SK-N-DZ (cell line): ENCODE results near the gene TNPO3.
"Not testable (repeated sequence)": the region's sequence is repeated elsewhere in the genome, so short reads cannot be mapped to it uniquely, and the experiment has no call there.

Experiments used
- DNase-seq: peaks from one replicate; pipeline ENCODE4 v3.0.0-alpha.2; 2015; ENCODE audit warnings: low spot score

TNPO3 gene

DNA sequence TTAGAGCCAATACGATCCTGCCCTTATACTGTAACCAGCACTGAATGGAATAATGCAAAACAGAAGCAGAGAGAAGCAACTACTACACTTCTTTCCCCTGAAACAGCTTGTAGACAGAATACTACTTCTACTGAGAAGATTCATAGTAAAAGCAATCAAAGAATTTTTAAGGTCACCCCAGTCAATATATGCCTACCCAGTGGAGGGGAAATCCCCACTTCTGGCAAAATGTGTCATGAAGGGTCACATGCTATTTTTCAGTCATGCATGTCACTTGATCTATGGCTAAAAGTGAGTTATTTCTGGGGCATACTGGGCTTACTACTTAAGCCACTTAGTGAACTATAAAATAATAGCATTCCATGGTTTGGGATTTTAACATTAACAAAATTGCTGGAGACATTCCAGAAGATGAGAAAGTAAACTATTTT, 91.6 kb downstream of the TNPO3 start:
- DNase-seq: no peak

DNA sequence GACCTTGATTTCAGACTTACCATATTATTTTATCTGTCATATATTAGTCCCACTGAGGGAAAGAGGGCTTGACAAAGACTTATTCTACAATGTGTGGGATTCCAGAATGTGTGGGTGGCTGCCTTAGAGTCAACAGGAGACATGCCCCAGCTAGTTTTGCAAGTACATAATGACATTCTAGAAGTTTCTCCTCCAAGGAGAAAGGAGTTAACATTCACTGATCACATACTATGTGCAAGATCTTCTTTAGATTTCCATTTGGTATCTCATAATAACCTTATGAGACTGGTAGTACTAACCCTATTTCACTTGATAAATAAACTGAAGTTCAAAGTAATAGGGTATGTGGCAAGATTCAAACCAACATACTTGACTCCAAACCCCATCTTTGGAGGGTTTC, 92.0 kb downstream of the TNPO3 start:
- no peak for DNase-seq

DNA sequence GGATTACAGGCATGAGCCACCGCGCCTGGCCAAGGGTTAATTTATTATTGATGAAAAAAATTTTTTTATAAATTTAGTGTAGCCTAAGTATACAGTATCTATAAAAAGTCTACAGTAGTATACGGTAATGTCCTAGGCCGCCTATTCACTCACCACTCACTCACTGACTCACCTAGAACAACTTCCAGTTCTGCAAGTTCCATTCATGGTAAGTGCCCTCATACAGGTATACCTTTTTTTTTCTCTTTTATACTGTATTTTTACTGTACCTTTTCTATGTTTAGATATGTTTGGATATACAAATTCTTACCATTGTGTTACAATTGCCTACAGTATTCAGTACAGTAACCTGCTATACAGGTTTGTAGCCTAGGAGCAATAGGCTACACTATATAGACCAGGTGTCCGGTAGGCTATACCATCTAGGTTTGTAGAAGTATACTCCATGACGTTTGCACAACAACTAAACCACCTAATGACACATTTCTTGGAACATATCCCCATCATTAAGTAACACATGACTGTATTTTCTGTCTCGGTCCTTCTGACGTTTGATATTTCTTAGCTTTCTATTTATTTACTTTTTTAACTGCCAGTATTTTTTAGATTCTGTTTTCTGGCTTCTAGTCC, 93.8 kb downstream of the TNPO3 start:
- no peak for DNase-seq

DNA sequence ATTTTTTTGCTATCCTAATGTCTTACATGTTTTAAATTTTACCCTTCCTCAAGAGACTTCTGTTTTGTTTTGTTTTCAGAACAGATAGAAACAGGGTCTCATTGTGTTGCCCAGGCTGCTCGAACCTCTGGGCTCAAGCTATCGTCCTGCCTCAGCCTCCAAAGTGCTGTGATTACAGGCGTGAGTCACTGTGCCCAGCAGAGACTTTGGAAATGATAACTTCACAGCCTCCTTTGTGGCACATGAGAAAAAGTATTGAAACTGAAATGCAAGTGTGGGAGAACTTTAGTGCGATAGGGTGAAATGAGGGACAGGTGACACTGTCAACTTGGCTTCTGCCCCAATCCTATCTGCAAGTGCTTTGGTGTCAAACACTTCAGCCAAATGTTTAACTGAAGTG, 95.6 kb downstream of the TNPO3 start:
- no peak for DNase-seq

DNA sequence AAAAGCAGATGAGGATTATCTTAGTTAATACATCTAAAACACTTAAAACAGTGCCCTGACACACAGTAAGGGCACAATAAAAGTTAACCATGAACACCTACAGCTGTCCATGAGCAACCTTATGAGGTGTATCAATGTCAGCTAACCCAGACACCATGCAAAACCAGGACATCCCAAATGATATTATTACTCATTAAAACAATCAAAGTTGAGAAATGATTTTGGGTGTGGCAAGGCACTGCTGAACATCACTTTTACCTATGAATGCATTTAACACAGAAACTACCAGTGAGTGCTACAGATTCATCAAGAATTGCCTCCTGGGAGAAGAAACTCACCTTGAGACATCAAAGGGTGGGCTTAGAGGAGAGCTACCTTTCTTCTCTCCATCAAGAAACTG, 98.9 kb downstream of the TNPO3 start:
- no peak for DNase-seq

DNA sequence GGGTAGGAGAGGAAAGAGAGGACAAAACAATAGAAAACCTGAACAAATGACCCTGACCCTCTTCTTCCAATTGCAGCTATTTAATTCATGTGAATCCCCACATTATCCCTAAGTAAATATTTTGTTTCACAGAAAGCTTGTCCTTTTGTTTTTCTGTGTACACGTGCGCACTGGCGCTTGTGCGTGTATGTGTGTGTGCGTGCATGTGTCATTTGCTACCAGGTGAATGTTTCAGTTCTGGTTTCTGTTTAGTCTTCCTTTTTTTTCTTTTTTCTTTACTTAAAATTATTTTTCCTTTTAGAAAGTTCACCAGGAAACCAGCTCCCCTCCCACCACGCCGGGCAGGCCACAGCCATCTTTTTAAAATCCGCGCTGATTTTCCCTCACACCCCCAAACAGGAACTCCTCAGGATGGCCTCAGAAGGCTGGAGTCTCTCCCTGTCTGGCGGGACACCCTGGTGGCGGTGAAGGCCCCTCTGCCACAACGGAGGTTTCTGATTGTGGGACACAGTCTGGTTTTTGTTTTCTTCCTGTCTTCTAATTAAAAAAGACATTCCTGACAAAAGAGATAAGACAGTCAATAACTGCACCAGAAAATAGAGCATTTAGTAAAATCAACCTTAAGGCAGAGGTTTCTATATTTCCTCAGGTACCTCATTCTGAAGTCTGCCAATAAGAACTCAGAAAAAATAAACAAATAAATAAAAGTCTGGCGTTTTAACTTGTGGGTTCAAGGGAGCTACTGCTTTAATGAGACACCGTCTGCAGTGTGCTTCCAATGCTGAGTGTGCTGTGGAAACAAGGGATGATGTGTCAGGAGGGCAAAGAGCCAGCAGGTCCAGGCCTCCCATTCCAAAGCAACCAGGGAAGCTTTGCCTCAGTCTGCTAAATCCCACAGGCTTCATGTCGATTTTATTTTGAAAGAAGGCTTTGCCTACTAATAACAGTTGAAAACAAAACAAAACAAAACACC, 99.8 kb downstream of the TNPO3 start:
- peak; percentile 95 for DNase-seq

DNA sequence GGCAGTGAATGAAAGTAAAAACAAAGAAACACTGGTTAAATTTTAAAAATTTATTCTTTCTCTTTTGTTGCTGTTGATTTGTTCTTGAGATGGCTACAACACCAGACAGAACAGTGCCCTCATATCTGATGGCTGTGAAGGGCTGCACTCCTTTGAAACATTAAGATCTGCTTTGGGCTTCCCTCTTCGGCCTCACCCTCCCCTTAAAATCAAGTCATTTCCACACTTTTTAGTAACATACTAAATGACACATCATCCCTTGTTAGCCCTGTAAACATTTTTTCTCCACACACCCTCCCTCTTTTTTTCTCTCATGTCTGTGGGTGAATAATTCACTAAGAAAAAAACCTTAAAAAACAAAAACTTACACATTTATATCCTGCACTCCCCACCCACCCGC, 100.8 kb downstream of the TNPO3 start:
- no peak for DNase-seq

DNA sequence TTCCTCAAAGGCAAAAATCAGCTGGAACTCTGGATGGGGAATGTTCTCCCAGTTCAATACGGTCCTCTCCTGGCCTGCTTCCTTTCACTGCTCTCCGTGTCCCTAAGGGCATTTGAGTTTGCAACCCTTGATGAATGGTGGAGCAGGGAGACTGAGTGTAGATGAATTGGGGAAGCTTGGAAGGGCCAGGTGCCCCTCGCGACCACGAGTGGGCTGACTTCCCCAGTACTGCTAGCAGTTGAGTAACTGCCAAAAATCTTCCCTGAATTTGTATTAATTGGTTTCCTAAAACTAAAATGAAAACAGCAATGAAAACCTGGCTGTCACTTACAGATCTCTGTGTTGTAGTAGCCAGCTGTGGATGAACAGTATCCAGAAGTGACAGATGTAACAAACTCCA, 103.6 kb downstream of the TNPO3 start:
- DNase-seq: no peak

DNA sequence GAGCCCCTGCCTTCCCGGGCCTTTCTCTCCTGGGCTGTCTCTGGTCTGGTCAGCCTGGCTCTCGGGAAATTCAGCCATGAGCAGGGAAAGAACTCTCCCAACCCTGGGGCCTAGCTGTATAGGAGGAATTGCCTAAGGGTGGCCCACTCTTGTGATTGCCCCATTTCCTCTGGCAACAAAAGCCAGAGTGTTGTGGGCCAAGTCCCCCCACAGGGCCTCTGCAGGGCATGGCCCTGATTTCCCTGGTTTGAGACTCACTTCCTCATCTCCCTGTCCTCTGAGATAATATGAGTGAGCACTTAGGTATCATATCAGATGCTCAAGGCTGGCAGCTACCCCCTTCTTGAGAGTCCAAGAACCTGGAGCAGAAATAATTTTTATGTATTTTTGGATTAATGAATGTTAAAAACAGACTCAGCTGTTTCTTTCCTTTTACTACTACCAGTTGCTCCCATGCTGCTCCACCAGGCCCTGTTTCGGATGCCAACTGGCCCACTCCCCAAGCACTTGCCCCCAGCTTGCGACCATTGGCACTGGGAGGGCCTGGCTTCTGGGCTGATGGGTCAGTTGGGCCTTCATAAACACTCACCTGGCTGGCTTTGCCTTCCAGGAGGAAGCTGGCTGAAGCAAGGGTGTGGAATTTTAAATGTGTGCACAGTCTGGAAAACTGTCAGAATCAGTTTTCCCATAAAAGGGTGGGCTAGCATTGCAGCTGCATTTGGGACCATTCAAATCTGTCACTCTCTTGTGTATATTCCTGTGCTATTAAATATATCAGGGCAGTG, 105.7 kb downstream of the TNPO3 start:
- DNase-seq: no peak

DNA sequence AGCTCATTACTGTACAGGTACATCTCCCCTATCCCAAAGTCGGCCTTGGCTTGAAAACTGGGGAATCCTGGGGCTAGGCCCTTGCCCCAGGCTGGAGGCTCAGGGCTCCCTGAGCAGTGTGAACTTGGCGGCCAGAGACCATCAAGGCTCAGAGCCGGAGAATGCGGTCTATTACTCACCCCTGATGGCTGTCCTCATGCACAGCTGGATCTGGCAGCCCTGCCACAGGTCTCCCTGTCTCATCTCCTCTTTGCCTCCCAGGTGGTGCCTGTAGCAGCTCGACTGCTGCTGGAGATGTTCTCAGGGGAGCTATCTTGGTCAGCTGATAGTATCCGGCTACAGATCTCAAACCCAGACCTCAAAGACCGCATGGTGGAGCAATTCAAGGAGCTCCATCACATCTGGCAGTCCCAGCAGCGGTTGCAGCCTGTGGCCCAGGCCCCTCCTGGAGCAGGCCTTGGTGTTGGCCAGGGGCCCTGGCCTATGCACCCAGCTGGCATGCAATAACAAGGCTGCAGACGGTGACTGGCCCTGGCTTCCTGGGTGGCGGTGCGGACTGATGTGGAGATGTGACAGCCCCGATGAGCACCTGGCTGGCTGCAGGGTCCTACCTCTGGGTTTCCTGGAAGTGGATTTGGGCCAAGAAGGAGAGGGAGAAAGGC, 106.5 kb downstream of the TNPO3 start:
- DNase-seq: peak; percentile 45

DNA sequence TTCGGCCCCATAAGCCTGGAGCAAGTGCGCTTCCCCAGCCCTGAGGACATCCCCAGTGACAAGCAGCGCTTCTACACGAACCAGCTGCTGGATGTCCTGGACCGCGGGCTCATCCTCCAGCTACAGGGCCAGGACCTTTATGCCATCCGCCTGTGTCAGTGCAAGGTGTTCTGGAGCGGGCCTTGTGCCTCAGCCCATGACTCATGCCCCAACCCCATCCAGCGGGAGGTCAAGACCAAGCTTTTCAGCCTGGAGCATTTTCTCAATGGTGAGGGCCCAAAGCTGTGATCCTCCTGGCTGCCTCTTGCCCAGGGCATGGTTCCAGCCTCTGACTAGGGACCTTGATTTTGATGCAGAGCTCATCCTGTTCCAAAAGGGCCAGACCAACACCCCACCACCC, 107.1 kb downstream of the TNPO3 start:
- no peak for DNase-seq

DNA sequence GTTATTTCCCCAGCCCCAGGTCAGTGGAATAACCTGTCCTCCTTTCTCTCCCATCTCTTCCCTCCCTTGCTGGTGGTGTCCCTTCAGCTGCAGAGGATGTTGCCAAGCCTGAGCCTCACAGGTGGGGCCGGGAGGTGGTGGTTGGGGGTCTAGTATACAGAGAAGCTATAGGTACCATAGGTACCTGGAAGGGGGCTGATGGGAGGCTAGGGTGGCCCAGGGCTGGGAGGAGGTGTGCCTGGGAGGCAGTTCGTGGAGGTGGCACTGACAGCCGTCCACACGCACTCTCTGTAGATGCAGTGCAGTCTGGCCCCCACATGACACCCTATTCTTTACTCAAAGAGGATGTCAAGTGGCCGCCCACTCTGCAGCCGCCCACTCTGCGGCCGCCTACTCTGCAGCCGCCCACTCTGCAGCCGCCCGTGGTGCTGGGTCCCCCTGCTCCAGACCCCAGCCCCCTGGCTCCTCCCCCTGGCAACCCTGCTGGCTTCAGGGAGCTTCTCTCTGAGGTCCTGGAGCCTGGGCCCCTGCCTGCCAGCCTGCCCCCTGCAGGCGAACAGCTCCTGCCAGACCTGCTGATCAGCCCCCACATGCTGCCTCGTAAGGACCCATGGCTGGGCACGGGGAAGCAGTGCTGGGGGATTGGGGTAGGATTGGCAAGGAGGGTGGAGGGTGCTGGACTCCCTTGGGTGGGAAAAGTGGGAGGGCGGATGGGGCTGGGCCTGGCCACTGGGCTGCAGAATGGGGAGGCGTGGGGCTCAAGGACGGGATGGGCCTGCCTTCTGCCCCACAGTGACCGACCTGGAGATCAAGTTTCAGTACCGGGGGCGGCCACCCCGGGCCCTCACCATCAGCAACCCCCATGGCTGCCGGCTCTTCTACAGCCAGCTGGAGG, 107.7 kb downstream of the TNPO3 start:
- DNase-seq: no peak

DNA sequence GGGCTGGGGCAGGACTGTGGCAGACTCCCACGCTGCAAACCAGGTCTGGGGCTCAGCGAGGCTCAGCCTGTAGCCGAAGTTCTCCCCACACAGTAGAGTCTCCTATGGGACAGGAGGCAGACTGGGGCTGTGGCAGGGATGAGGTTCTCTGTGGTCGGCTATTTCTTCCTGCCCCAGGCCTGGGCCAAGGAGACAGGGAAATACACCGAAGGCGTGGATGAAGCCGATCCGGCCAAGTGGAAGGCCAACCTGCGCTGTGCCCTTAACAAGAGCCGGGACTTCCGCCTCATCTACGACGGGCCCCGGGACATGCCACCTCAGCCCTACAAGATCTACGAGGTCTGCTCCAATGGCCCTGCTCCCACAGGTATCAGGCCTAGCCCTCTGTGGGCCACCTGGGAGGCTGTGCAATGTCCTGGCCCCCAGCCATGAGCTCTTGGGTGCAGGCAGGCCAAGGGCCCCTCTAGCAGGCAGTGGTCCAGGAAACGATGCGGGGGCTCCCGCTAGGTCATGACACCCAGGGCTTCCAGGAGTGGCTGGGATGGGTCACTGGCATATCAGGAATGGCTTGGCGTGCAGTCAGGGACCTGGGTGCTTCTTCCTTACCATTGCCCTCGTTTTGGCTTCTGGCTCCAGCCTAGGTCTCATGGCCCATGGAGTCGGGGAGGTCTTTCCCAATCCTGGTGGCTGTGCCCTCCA, 109.1 kb downstream of the TNPO3 start:
- DNase-seq: no peak

DNA sequence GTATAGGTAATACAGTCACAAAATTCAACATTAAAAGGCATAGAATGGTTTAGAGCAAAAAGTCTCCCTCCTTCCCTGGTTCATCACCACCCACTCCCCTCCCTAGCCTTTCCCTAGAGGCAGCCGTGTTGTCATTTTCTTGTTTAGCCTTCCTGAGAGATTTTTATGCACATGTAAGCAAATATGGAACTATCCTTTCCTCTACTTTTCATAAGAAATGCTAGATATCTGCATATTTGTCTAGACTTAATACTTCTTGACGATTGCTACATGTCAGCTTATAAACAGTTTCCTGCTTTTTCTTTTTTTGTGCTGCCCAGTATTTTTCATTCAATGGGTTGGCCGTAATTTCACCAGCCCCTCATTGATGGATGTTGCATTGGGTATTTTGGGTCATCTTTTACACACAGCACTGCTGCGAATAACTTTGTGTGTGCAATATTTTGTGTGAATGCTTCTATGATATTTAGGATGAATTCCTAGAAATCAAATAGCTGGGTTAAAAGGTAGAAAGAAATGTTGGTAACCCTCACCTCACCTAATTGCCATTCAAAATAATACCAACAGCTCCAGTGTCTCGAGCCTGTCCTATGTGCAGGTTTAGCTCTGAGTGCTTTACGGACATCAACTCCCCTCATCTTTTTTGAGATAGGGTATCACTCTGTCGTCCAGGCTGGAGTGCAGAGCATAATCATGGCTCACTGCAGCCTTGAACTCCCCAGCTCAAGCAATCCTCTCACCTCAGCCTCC, 110.2 kb downstream of the TNPO3 start:
- no peak for DNase-seq

DNA sequence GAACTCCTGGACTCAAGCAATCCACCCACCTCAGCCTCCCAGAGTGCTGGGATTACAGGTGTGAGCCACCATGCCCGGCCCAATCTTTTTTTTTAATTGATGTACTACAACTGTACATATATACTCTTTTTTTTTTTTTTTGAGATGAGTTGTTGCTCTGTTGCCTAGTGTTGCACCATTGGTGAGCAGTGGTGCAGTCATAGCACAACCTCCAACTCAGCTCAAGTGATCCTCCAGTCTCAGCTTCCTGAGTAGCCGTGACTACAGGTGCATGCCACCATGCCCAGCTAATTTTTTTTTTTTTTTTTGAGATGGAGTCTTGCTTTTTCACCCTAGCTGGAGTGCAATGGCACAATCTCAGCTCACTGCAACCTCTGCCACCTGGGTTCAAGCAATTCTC, 111.7 kb downstream of the TNPO3 start:
- not testable (repeated sequence) for DNase-seq

DNA sequence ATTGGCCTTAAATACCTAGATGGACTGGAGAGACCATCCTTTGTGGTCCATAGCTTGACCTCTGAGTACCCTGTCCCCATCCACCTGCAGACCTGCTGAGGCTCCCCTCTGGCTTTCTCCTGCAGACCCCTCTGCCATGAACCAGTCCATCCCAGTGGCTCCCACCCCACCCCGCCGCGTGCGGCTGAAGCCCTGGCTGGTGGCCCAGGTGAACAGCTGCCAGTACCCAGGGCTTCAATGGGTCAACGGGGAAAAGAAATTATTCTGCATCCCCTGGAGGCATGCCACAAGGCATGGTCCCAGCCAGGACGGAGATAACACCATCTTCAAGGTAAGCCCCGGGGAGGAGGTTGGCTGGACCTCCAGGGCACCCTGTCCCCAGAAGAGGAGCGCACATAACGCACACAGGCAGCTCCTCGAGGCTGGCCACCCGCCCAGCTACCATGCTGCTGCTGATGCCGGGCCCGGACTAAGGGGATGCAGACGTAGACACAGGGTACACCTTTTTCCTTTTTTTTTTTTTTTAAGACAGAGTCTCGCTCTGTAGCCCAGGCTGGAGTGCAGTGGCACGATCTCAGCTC, 112.9 kb downstream of the TNPO3 start:
- DNase-seq: no peak

DNA sequence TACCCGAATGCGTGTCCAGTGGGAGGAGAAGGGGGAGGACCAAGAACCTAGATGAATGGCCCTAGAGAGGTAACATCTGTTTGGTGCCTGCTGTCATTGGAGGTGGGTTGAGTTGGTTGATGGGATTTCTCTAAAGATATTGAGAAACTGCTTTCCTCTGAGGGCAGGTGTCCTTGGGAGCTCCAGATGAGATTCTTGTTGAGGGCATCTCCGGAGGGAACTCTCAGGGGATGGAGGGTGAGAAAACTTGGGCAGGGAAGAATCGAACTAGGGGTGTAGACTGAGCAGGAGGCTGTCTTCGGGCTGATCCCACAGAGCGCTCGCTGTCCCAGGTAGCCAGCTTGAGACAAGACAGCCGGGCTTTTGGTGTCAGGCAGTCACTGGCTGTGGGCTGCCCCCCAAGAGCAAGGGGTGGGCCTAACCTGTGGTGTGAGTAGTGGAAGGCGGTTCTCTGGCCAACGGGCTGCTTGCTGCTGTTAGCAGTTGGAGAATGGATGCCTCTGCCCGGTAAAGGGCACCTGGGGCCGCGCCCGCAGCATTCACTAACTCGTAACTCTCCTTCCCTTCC, 113.5 kb downstream of the TNPO3 start:
- no peak for DNase-seq

DNA sequence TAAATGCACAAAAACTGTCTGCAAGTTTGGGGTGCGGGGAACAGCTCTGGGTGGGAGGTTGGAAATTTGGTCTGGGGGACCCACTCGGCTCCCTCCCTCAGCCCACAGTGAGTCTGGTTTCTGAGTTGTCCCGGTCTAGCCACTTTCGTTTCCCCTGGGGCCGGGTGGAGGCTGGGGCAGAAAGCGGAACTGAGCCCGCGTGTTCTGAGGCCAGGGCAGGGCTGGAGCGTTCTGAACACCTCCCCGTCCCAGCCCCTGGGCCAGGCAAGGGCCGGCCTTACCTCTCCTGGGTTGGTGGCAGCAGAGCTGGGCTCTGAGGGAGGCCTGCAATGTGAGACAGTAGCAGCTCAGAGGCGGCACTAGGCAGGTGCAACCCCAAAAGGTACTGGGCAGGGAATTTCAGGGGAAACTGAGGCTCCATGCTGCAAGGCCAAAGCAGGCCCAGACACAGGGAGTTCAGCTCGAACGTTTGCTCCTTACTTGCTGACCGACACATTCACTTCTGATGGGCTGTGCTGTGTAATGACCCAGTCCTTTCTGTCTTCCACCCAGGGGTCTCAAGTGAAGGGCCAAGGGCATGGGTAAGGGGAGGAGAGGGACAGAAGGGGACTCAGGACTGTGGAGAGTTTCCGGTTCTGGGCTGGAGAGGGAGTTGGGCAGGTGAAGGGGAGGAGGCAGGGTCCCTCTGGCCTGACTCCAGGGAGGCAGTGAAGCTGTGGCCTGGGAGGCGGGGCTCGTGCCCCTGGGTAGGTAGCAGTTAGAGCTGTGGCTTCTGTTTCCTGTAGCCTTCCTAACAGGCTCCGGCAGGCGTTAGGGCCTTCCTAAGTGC, 114.2 kb downstream of the TNPO3 start:
- peak; percentile 39 for DNase-seq
